Measurements from ENCODE around the gene PLET1.

The PLET1 gene

GRCh38 chr11:112211536-112211935 is 49.1 kb downstream of the PLET1 start:
- CTCF ChIA-PET, result interaction anchor here (0.6 to 19.0 kb wide), 3 partner anchors 64 to 275 kb away, joined by 3 to 308 read pairs (median 3); no protein-coding TSS in a partner anchor
- Histone ChIP-seq H3K4me1 (ENCODE audit: control insufficient read depth, insufficient read depth, low read length) (no peaks in the 10 kb centered on the region), H3K4me3 (ENCODE audit: low read depth, low read length) (no peak overlapping the region), H3K9me3 (ENCODE audit: control insufficient read depth, insufficient read depth, low read depth, low read length) (no peaks in the 10 kb centered on the region), H3K27ac (ENCODE audit: extremely low read depth, low read depth, low read length) (no peak overlapping the region), H3K36me3 (ENCODE audit: control insufficient read depth in 2 of 2, insufficient read depth in 1 of 2, low read length in 2 of 2) (no peaks in the 10 kb centered on the region)
- TF ChIP-seq OSR2 (tag by site-specific recombination; IDR thresholded peaks at IDR 0.05) (no peak), ZBTB11 (tag by site-specific recombination; conservative IDR thresholded peaks at IDR 0.05; ENCODE audit: low read depth) (no peak), ZNF10 (tag by site-specific recombination; IDR thresholded peaks at IDR 0.05) (no peak), ZNF677 (tag by site-specific recombination; IDR thresholded peaks at IDR 0.05) (no peak), AEBP2 (tag by site-specific recombination; IDR thresholded peaks at IDR 0.05; ENCODE audit: borderline replicate concordance) (no peak), GLIS1 (tag by site-specific recombination; IDR thresholded peaks at IDR 0.05) (no peak), HOXD13 (CRISPR knock-in tag; IDR thresholded peaks at IDR 0.05; ENCODE audit: borderline replicate concordance) (no peak), SP7 (tag by site-specific recombination; IDR thresholded peaks at IDR 0.05) (no peak), HIC1 (tag by site-specific recombination; IDR thresholded peaks at IDR 0.05) (no peak)
- POLR2A ChIA-PET, result no interaction called here

GRCh38 chr11:112210890-112211289 is 49.8 kb downstream of the PLET1 start:
- H3K4me3 ChIP-seq (ENCODE audit: low read depth, low read length), result no peak overlapping the region
- no peak overlapping the region for H3K27ac ChIP-seq (ENCODE audit: extremely low read depth, low read depth, low read length)
- ChIA-PET CTCF (no interaction called here), POLR2A (no interaction called here)
- H3K9me3 ChIP-seq (ENCODE audit: control insufficient read depth, insufficient read depth, low read depth, low read length), result no peaks in the 10 kb centered on the region
- no peak for TF ChIP-seq ZNF596 (tag by site-specific recombination; IDR thresholded peaks at IDR 0.05)
- no peak for TF ChIP-seq ZNF416 (tag by site-specific recombination; IDR thresholded peaks at IDR 0.05)
- TF ChIP-seq ZNF571 (tag by site-specific recombination; IDR thresholded peaks at IDR 0.05), result no peak
- TF ChIP-seq ZNF169 (tag by site-specific recombination; IDR thresholded peaks at IDR 0.05), result no peak
- TF ChIP-seq ZNF350 (tag by site-specific recombination; IDR thresholded peaks at IDR 0.05), result no peak
- no peak for TF ChIP-seq SCRT2 (tag by site-specific recombination; IDR thresholded peaks at IDR 0.05)
- TF ChIP-seq ZNF335 (tag by site-specific recombination; conservative IDR thresholded peaks at IDR 0.05), result no peak
- no peak for TF ChIP-seq ZNF366 (tag by site-specific recombination; conservative IDR thresholded peaks at IDR 0.05)
- TF ChIP-seq ZNF211 (tag by site-specific recombination; IDR thresholded peaks at IDR 0.05; ENCODE audit: low read depth), result no peak
- TF ChIP-seq ZNF10 (tag by site-specific recombination; IDR thresholded peaks at IDR 0.05), result no peak
- no peak for TF ChIP-seq ZNF202 (tag by site-specific recombination; IDR thresholded peaks at IDR 0.05; ENCODE audit: borderline replicate concordance)
- TF ChIP-seq ZNF529 (tag by site-specific recombination; IDR thresholded peaks at IDR 0.05; ENCODE audit: insufficient replicate concordance), result no peak
- no peak for TF ChIP-seq ZSCAN4 (tag by site-specific recombination; IDR thresholded peaks at IDR 0.05)
- no peak for TF ChIP-seq ZNF292 (tag by site-specific recombination; IDR thresholded peaks at IDR 0.05; ENCODE audit: borderline replicate concordance, low read depth)
- no peak for TF ChIP-seq ZBTB10 (tag by site-specific recombination; IDR thresholded peaks at IDR 0.05)
- no peaks in the 10 kb centered on the region for H3K4me1 ChIP-seq (ENCODE audit: control insufficient read depth, insufficient read depth, low read length)
- H3K36me3 ChIP-seq (ENCODE audit: control insufficient read depth in 2 of 2, insufficient read depth in 1 of 2, low read length in 2 of 2), result no peaks in the 10 kb centered on the region

All from HEK293 (cell line).